Stimulated activated CD4-positive, alpha-beta T cell treated with anti-CD3 and anti-CD28 coated beads, Interleukin-15, amount 100 ng/mL, for 24 hours (primary cell): Measurements from ENCODE around the gene EEIG2.

Experiments
- DNase-seq: peaks from one replicate; pipeline ENCODE4 v3.0.0-alpha.2; 2020

EEIG2 gene

DNA sequence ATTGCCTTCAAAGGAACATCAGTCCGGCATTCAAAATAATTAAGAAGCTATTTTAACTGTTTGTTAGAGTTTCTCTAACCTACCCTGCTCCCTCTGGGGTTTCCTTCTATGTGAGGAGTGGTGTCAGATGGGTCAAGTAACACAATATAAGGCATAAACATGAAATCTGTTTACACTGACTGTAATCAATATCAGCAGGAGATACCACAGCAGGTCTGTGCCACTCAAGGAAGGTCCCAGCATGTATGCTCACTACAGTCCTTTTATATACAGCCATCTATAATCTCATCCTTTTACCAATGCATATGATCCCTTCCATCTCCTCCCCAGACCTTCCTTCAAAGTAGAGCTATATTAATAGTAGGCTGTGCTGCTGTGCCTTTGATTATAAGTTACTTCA lies 25.4 kb downstream of the EEIG2 start:
- DNase-seq, result no peak

DNA sequence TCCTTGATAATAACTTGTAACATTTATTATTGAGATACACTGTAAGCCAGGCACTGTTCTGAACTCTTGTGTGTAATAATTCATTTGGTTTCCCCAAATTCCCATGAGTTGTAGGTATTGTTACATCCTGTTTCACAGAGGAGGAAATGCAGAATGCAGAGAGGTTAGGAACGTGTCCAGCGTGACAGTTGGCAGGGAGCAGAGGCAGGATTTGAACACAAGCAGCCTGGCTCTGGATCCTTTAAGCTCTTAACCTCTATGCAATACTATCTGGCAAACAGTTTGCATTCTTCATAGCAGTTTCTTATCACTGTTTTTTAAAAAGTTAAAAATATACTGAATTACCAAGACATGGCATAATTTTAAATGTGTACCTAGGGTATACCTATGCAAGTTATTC lies 30.5 kb downstream of the EEIG2 start:
- no peak for DNase-seq

DNA sequence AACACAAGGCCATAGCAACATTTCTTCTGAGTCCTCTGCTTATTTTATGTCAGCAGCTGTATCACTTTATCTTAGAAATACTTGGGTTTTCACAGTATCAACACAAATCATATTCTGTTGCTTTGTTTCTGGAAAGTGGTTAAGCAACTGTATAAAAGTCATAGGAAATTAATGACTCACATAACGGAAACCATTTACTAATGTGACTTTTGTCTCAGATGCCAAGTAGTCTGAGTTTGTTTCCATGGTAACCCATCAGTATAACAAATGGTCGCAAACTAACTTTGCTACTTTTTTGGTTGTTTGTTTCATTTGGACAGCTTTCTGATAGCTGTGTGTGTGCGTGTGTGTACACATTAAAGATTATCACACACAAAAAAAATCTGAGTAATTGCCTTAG lies 31.1 kb downstream of the EEIG2 start:
- DNase-seq, result no peak

DNA sequence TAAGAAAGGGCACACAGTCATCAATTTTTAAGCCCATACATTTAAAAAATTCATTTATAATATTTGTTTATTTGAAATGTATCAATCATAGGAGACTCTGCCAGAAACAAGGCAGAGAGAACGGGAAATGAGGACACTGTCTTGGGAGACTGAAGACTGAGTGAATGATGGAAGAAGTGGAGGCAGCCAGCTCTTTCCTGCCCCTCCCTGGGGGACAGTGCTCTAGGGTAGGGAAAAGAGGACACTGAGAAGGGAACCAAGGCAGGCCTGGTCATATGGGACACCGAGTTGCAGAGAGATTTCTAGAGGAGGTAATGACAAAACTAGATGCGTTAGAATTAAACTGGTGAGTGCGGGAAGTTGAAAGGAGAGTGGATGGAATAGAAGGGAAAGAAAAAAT lies 31.6 kb downstream of the EEIG2 start:
- DNase-seq, result no peak

GRCh38 chr1:108592030-108592759 lies 32.3 kb downstream of the EEIG2 start:
- no peak for DNase-seq

GRCh38 chr1:108593448-108593847 lies 33.5 kb downstream of the EEIG2 start:
- DNase-seq, result no peak

GRCh38 chr1:108595507-108595906 lies 35.6 kb downstream of the EEIG2 start:
- DNase-seq, result no peak

- no peak for DNase-seq
Measured at GRCh38 chr1:108597041-108597440, 37.1 kb downstream of the EEIG2 start.

- DNase-seq, result no peak
Measured at GRCh38 chr1:108598340-108598739, 38.4 kb downstream of the EEIG2 start.

- DNase-seq, result no peak
Measured at GRCh38 chr1:108600504-108600903, 40.6 kb downstream of the EEIG2 start.

DNA sequence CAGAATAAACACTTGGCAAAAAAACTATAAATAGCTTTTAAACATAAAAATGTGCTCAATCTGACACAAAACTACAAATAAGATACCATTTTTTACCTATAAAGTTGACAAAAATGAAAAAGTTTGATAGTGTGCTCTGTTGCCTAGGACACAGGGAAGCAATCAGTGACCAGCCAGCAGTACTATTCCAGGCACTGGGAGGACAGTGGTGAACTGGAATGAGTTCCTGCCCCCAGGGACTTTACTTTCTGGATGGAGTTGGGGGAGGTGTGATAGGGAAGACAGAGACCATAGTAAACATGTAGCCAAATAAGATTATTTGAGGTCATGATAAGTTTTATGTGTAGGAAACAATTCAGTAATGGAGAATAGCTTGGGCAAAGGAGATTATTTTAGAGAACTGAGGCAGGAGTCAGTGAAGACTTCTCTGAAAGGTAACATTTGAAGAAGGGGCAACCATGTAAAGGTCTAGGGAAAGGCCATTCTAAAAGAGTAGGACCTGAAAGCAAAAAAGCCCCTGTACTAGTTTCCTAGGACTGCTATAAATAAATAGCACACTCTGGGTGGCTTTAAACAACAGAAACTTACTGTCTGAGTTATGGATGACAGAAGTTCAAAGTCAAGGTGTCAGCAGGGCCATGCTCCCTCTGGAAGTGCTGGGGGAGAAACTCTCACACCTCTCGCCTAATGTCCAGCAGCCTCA lies 42.0 kb downstream of the EEIG2 start:
- DNase-seq, result no peak

- DNase-seq, result no peak
Measured at GRCh38 chr1:108605633-108606032, 45.7 kb downstream of the EEIG2 start.

GRCh38 chr1:108606478-108606877 lies 46.6 kb downstream of the EEIG2 start:
- DNase-seq, result no peak

DNA sequence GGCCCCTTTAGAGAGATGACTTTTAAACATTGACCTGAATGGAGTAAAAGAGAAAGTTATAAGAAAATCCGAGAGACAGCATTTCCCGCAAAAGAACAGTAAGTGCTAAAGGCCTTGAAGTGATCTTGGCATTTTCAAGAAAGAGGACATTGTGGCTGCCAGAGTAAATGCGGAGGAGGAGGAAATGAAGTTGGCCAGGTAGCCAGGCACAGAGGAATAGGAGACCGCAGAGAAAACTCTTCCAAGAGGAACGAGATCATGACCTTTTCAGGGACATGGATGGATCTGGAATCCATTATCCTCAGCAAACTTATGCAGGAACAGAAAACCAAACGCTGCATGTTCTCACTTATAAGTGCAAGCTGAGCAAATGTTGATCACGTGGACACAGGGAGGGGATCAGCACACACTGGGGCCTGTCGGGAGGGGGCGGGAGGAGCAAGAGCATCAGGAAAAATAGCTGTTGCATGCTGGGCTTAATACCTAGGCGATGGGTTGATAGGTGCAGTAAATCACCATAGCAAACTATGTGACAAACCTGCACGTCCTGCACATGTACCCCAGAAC lies 49.7 kb downstream of the EEIG2 start:
- DNase-seq, result no peak
